Loucy (cell line): ENCODE data around the gene MAP1B.

Experiments used
- EZH2phosphoT487 ChIP-seq: fragments of 200-600 bp; IDR thresholded peaks from 2 replicates; pipeline ENCODE4 v1.6.1; 2018; ENCODE audit warnings: antibody characterized with exemption, mild to moderate bottlenecking, moderate library complexity, borderline replicate concordance
- TF ChIP-seq, protein P1 (sequence below): fragments of 200-600 bp; sonication (generic); conservative IDR thresholded peaks from 2 replicates; pipeline ENCODE4 v1.5.1; 2014; ENCODE audit warnings: mild to moderate bottlenecking, antibody characterized with exemption, low read length

DNA sequence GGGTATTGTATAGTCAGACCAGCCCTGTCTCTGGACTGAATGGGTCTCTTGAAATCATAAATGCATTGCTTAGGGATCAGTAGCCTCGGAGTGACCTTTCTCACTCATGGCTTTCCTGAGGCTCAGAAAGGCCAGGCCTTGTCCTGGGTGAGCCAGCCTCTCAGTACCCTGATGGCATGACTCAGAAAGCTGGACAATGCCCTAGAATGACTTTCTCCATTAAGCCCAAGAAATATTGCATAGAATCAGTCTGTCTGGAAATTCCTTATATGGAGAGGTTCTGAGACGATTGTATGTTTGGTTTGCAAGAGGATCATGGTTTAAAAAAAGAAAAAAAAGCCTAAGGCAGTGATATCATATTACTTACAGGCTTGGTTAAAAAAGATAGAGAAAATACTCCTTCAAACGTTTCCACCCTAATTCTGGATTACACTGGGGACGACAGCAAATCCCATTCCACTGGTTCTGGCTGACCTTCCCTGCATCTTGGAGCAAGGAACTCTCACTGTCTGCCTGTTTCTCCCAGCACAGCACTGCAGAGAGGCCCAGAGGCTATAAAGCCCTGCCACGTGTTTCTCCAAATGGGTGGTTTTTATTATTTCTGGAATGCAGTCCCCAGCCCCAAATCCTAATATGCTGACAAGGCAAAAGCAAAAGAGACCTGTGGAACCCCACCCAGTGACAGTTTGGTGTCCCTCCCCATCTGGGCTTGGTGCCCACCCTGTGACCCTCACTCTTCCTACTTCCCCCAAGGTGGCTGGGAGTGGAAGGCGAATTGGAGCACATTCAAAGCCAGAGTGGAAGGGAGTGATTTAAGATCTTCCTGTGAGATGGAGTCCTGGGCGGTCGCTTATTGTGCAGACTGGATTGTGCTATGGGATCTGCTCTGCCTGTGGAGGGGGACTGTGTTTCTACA is 34.4 kb downstream of the MAP1B start:
- TF ChIP-seq, protein P1, sequence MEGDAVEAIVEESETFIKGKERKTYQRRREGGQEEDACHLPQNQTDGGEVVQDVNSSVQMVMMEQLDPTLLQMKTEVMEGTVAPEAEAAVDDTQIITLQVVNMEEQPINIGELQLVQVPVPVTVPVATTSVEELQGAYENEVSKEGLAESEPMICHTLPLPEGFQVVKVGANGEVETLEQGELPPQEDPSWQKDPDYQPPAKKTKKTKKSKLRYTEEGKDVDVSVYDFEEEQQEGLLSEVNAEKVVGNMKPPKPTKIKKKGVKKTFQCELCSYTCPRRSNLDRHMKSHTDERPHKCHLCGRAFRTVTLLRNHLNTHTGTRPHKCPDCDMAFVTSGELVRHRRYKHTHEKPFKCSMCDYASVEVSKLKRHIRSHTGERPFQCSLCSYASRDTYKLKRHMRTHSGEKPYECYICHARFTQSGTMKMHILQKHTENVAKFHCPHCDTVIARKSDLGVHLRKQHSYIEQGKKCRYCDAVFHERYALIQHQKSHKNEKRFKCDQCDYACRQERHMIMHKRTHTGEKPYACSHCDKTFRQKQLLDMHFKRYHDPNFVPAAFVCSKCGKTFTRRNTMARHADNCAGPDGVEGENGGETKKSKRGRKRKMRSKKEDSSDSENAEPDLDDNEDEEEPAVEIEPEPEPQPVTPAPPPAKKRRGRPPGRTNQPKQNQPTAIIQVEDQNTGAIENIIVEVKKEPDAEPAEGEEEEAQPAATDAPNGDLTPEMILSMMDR = no peak
- TF ChIP-seq EZH2phosphoT487 = no peak
